8988T (cell line): ENCODE data around the gene NCOA4.
"Not testable (repeated sequence)": the region's sequence is repeated elsewhere in the genome, so short reads cannot be mapped to it uniquely, and the experiment has no call there.

Experiments used
- DNase-seq: peaks from one replicate; pipeline ENCODE4 v3.0.0; 2011

NCOA4 gene

DNA sequence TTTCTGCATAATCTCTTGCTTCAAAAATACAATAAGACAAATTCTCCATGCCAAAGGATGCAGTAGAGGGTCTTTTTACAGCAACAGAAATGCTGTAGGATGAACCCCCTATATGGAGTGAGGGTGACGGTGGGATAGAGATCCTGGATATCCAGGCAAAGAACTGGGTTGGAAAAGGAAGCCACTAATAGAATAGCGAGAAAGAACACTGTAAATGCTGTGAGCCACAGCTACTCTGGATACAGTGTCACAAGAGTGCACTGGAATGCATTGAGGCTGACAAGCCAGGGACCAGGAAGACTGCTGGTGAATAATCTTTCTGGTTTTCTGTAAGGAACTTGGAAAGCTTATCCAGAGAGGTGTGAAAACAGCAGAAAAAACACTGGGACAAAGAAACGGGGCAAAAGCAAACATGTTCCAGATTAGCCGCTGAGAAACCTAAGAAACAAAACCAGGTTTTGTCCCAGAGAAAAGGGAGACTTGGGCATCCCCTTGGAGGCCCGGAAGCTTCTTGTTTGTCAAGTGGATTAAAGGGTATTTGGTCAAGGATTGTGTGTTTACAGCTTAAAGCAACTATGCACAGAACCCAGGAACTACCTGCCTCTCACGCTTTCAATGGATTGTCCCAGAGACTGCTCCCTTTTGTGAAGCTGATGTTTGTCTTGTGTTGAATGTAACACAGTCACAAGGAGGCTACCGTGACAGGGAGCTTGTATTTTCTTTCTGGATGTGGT lies 21.8 kb upstream of the NCOA4 start:
- DNase-seq, result no peak

DNA sequence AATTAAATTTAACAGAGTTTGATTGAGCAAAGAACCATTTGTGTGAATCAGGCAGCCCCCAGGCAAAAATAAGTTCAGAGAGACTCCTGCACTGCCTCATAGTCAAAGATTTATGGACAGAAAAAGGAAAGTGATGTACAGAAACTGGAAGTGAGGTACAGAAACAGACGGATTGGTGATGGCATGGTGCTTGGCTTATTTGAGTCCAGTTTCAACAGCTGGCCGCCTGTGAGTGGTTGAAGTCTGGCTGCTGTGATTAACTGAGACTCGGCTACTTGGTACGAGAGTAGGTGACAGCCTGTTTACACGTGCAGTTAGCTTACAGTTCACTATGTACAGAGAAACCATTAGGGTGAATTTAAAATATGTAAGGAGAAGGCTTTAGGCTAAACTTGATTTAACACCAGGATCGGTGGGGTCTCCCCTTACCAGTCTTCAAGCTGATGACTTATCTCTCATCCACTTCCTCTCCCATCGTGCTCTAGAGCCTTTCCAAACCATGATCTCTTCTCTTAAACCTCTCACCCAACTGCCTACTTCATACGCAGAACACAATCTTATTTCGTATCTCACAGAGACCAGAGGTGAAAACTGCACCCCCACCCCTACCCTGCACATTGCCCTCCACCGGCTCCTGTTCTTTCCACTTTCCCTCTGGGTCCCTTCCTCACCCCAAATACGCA lies 20.7 kb upstream of the NCOA4 start:
- no peak for DNase-seq

DNA sequence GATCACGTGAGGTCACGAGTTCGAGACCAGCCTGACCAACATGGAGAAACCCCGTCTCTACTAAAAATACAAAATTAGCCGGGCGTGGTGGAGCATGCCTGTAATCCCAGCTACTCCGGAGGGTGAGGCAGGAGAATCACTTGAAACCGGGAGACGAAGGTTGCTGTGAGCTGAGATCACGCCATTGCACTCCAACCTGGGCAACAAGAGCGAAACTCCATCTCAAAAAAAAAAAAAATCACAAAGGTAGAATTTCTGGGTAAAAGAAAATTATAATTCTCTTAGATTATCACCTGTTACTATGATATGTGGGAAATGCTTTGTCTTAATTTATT lies 19.0 kb upstream of the NCOA4 start:
- not testable (repeated sequence) for DNase-seq

GRCh38 chr10:46048152-46048551 lies 17.7 kb upstream of the NCOA4 start:
- DNase-seq, result no peak

GRCh38 chr10:46046261-46046660 lies 15.8 kb upstream of the NCOA4 start, which contains the start of gene MSMB:
Gene MSMB (minus strand): TSS chr10:46046269. CDS start chr10:46046237, 32 bp downstream.
- DNase-seq, result no peak

GRCh38 chr10:46042527-46042926 lies 12.1 kb upstream of the NCOA4 start:
- DNase-seq, result no peak

DNA sequence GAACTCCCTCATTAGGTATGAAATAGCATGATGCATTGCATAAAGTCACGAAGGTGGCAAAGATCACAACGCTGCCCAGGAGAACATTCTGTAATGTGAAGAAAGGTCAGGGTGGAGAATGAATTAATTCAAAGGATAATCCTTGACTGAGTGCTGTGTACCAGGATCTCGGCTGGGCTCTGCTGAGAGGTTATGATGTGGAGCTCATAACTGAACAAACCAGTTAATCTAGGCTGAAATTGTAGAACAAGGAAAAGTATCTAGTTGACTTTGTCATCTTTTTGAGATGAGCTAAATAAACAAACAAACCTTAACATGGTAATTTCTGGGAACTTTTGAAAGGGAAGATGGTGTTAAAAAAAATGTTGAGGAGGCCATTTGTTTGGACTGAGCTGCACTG lies 9.6 kb upstream of the NCOA4 start:
- no peak for DNase-seq

- DNase-seq, result no peak
Measured at GRCh38 chr10:46037107-46037825, 6.8 kb upstream of the NCOA4 start.

DNA sequence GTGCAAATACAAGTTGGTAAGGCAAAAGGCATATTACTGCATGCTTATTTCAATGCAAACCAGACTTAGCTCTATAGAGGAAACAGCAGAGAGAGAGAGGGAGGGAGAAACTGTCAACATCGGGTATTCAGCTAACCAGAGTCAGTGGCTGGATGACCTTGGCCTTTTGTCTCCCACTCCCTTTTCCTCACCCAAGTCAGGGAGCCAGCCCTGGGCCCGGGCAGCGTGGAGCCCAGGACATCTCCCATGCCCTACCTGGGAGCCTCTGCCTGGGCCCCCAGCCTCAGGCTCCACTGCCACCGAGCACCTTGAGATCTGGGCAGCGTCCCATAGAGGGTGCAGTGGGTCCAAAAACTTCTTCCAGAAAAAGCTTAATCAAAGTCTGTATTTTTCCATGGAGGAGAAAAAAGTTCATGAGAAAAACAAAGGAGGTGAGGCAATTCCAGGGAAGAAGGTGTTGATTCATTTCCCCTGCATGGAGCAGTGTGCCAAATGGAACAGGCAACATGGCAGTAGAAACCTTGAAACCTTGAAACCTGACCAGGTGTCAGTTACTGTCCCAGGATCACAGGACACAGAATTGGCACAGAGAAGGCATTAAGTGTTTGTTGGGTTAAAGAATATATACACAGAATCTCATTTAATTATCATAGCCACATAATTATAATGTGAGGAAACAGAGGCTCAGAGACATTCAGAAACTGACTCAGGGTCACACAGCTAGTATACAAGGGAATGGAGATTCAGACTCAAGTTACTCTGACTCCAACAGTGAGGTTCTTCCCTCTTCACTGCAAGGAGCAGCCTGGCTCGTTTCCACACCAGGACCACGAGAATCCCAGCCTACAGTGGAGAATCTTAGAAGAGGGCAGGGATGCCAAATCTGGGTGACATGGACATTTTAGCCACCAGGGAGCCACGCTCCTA lies 5.8 kb upstream of the NCOA4 start:
- no peak for DNase-seq

GRCh38 chr10:46033602-46034011 lies 3.2 kb upstream of the NCOA4 start:
- no peak for DNase-seq

GRCh38 chr10:46031648-46032532 lies 1.5 kb upstream of the NCOA4 start:
- DNase-seq, result no peak

GRCh38 chr10:46029461-46030030 lies 877 bp downstream of the NCOA4 start:
- no peak for DNase-seq

DNA sequence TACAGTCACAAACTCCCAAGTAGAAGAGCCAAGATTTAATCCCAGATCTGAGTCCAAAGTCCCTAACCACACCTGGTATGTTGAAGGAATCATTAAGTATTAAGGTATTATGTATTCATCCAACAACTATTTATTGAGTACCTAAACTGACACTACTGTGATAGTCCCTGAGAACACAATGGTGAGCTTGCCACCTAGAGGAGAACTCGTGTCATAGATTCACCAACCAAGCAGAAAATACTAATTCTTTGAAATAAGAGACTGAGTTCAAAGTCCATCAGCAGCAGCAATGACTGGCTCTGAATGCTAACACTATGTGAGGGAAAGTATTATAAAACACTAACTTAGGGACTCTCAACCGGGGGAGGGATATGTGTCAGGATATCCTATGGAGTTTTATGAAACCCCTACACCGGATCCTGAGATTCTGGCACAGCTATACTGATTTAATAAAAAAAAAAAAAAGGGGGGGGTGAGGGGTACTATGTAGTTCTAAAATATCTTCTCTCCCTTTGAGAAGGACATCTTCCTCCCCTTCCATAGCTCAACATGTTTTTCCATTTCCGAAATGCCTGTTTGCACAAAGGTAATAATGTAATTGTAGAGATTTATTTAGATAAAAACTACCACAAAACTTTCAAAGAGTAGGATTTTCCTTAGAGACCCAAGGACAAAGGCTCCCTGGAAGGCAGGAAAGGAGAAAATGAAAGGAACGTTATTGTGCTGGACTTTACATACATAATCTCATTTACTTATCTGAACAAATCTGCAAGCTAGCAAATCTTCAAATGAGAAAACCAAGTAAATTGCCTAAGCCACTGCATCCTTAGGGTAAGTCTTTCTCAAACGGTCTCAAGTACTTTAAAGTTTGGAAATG lies 1.6 kb downstream of the NCOA4 start:
- no peak for DNase-seq

- DNase-seq, result no peak
Measured at GRCh38 chr10:46026106-46026505, 4.3 kb downstream of the NCOA4 start.

GRCh38 chr10:46025406-46025805 lies 5.0 kb downstream of the NCOA4 start:
- no peak for DNase-seq

- DNase-seq, result no peak
Measured at GRCh38 chr10:46024948-46025347, 5.5 kb downstream of the NCOA4 start.

DNA sequence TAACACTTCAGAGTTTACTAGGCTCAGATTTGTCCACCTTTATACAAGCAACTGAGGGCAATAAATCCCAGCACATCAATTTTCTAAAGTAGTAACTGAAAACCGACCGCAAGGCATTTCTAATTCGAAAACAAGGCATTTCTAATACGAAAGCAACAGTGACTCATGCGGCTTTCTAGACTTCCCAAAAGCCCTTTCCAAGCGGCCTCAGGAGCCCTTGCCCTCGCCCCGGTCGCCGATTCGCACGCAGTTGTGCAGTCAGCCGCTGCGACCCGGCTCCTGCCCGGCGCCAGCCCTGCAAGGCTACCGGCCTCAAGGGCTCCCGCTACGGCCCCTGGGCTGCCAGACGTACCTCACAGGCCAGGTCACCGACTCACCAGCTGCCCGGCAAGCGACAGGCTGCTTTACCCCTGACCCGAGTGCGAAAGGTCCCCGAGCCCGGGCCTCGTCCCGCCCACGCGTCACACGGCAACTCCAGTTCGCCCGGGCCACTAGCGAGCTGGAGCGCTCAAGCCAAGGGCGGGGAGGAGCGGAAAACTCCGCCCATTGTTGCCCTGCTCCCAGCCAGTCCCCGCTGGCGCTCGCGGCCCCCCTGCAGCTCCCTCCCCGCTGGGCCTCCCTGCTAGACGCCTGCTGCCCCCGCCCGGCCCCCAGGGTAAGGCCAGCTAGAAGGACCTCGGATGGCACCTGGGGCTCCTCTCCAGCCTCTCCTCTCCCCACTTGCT lies 7.3 kb downstream of the NCOA4 start:
- DNase-seq, result peak; percentile 61

DNA sequence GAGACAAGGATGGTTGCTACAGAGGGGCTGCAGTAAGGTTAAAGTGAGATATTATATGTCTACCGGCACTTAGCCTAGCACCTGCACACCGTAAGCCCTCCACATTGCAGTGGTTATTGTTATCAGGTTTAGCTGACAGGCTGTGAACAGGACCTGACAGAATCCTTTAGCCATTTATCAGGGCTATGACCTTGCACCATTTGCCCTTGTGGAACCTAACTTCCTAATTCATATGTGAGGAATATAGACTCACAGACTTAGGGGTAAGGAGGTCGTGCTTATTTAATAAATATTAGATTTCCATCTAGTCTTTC lies 10.1 kb downstream of the NCOA4 start:
- no peak for DNase-seq

GRCh38 chr10:46019569-46020343 lies 10.7 kb downstream of the NCOA4 start:
- DNase-seq, result no peak
